ENCODE measurements around the gene BCAS1.

Gene BCAS1

GRCh38 chr20:53902968-53903651 lies 167.3 kb downstream of the BCAS1 start:
- H3K27ac ChIP-seq (ENCODE audit: extremely low read depth, low read depth, low read length): no peak overlapping the region
- H3K4me1 ChIP-seq (ENCODE audit: control insufficient read depth, insufficient read depth, low read length): peaks cover 19% of the 10 kb centered on the region
- H3K9me3 ChIP-seq (ENCODE audit: control insufficient read depth, insufficient read depth, low read depth, low read length): no peaks in the 10 kb centered on the region
- ChIA-PET CTCF (interaction anchor here (0.6 to 0.7 kb wide), 3 partner anchors 18 to 1983 kb away, joined by 3 to 4 read pairs (median 3); no protein-coding TSS in a partner anchor), POLR2A (interaction anchor here (0.6 kb wide), 1 partner anchor 37 kb away, joined by 3 read pairs; no protein-coding TSS in a partner anchor)
- H3K4me3 ChIP-seq (ENCODE audit: low read depth, low read length): no peak overlapping the region
- H3K36me3 ChIP-seq (ENCODE audit: control insufficient read depth in 2 of 2, insufficient read depth in 1 of 2, low read length in 2 of 2): no peaks in the 10 kb centered on the region
- TF ChIP-seq ZNF114 (tag by site-specific recombination; IDR thresholded peaks at IDR 0.05): no peak
- TF ChIP-seq ZNF175 (tag by site-specific recombination; IDR thresholded peaks at IDR 0.05): no peak
- no peak for TF ChIP-seq ZNF16 (tag by site-specific recombination; IDR thresholded peaks at IDR 0.05; ENCODE audit: low read depth)
- TF ChIP-seq REST (tag by site-specific recombination; IDR thresholded peaks at IDR 0.05): no peak
- TF ChIP-seq ZNF549 (tag by site-specific recombination; IDR thresholded peaks at IDR 0.05): no peak
- no peak for TF ChIP-seq WT1 (tag by site-specific recombination; IDR thresholded peaks at IDR 0.05)
- no peak for TF ChIP-seq ZNF670 (tag by site-specific recombination; IDR thresholded peaks at IDR 0.05; ENCODE audit: low read depth)
- no peak for TF ChIP-seq ZSCAN5A (tag by site-specific recombination; IDR thresholded peaks at IDR 0.05)
- TF ChIP-seq ZNF121 (tag by site-specific recombination; IDR thresholded peaks at IDR 0.05): no peak

GRCh38 chr20:53901497-53902096 lies 168.8 kb downstream of the BCAS1 start:
- Histone ChIP-seq H3K4me3 (ENCODE audit: low read depth, low read length) (no peak overlapping the region), H3K27ac (ENCODE audit: extremely low read depth, low read depth, low read length) (no peak overlapping the region), H3K9me3 (ENCODE audit: control insufficient read depth, insufficient read depth, low read depth, low read length) (no peaks in the 10 kb centered on the region), H3K4me1 (ENCODE audit: control insufficient read depth, insufficient read depth, low read length) (peaks cover 19% of the 10 kb centered on the region), H3K36me3 (ENCODE audit: control insufficient read depth in 2 of 2, insufficient read depth in 1 of 2, low read length in 2 of 2) (no peaks in the 10 kb centered on the region)
- CTCF ChIA-PET: interaction anchor here (0.7 to 1.6 kb wide), 4 partner anchors 13 to 234 kb away, joined by 3 to 4 read pairs (median 3); no protein-coding TSS in a partner anchor
- TF ChIP-seq GLIS1 (tag by site-specific recombination; IDR thresholded peaks at IDR 0.05) (0 out of 2 replicates have a peak, but pooled peaks have one; percentile 6), ZBTB44 (tag by site-specific recombination; IDR thresholded peaks at IDR 0.05) (peak; percentile 61; the same call in 1 of the 2 replicates), ZNF76 (tag by site-specific recombination; IDR thresholded peaks at IDR 0.05; ENCODE audit: borderline replicate concordance, low read depth) (no peak), ZNF335 (tag by site-specific recombination; conservative IDR thresholded peaks at IDR 0.05) (0 out of 2 replicates have a peak, but pooled peaks have one; percentile 1)
- POLR2A ChIA-PET: no interaction called here

- POLR2A ChIA-PET: no interaction called here
- CTCF ChIA-PET: interaction anchor here (0.7 to 1.6 kb wide), 4 partner anchors 14 to 234 kb away, joined by 3 to 4 read pairs (median 3); no protein-coding TSS in a partner anchor
- Histone ChIP-seq H3K4me3 (ENCODE audit: low read depth, low read length) (no peak overlapping the region), H3K27ac (ENCODE audit: extremely low read depth, low read depth, low read length) (no peak overlapping the region; the same call in 1 of the 2 replicates), H3K4me1 (ENCODE audit: control insufficient read depth, insufficient read depth, low read length) (peaks cover 19% of the 10 kb centered on the region), H3K9me3 (ENCODE audit: control insufficient read depth, insufficient read depth, low read depth, low read length) (no peaks in the 10 kb centered on the region), H3K36me3 (ENCODE audit: control insufficient read depth in 2 of 2, insufficient read depth in 1 of 2, low read length in 2 of 2) (no peaks in the 10 kb centered on the region)
- TF ChIP-seq ZNF146 (tag by site-specific recombination; IDR thresholded peaks at IDR 0.05): no peak
- no peak for TF ChIP-seq ZNF423 (tag by site-specific recombination; IDR thresholded peaks at IDR 0.05)
- TF ChIP-seq RBAK (tag by site-specific recombination; IDR thresholded peaks at IDR 0.05): no peak
- no peak for TF ChIP-seq ZBTB11 (tag by site-specific recombination; conservative IDR thresholded peaks at IDR 0.05; ENCODE audit: low read depth)
- no peak for TF ChIP-seq ZNF660 (tag by site-specific recombination; IDR thresholded peaks at IDR 0.05)
- TF ChIP-seq ZNF335 (tag by site-specific recombination; conservative IDR thresholded peaks at IDR 0.05): 0 out of 2 replicates have a peak, but pooled peaks have one; percentile 10
- no peak for TF ChIP-seq ZNF48 (tag by site-specific recombination; IDR thresholded peaks at IDR 0.05)
- no peak for TF ChIP-seq ZNF776 (tag by site-specific recombination; IDR thresholded peaks at IDR 0.05; ENCODE audit: borderline replicate concordance)
These were observed 169.3 kb downstream of the BCAS1 start for GRCh38 chr20:53901064-53901463.

Data from HEK293 (cell line).